ENCODE measurements around the gene NPEPL1.
"Not testable (repeated sequence)": the region's sequence is repeated elsewhere in the genome, so short reads cannot be mapped to it uniquely, and the experiment has no call there.

NPEPL1 gene

GRCh38 chr20:58744836-58745235 is 52.2 kb downstream of the NPEPL1 start:
- DNase-seq: no peak

- DNase-seq: no peak
Measured at GRCh38 chr20:58745391-58745790, 52.8 kb downstream of the NPEPL1 start.

DNA sequence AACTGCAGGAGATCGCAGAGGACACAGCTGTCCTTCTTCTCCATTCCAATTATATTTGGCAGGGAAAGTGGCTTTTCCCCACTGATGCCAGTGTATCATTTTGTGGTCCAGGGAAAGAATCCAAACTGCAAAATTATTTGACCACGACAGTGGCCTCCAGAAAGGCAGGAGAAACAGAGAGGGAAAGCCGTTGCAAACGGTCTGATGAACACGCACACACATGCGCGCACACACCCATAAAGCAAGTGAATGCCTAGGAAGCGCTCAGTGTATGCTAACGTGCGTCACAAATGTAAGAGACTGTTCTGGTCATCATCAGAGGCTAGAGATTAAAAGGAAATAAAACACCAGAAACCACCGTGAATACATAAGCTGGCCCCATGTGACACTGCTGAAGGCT is 54.0 kb downstream of the NPEPL1 start:
- DNase-seq: no peak

DNA sequence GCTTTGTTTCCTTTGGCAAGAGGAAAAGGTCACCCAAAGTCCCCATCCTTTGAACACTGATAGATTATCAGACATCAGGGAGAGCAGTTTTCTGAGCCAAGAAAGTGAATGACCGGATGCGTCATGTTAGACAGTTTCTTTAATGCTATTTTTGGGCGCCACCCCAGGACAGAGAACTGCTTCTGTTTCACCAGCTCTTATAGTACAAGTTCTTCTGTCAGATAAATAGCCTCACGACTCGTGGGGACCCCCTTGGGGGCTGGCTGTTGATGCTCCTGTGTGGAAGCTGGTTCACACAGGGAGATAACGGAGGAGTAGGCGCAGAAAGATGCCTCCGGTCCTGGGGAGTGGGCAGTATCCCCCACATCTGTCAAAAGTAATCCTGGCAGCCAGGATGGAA is 54.6 kb downstream of the NPEPL1 start:
- no peak for DNase-seq

DNA sequence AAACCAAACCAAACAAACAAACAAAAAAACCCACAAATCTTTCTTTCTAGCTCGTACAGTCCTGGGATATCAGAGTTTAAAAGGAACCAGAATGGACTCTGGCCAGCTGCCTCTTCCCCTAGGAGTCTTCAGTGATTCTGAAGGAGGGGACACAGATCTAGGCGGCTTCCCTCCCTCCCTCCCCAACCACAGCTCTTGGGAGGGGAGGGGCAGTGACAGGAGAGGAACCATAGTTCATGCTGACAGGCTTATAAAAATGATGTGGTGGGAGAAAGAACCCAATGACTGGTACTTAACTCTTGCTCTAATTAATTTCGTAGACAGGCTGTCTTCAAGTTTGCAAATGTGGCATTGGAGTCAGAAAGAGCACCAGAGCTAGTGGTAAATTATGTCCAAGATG is 56.0 kb downstream of the NPEPL1 start:
- DNase-seq: no peak

DNA sequence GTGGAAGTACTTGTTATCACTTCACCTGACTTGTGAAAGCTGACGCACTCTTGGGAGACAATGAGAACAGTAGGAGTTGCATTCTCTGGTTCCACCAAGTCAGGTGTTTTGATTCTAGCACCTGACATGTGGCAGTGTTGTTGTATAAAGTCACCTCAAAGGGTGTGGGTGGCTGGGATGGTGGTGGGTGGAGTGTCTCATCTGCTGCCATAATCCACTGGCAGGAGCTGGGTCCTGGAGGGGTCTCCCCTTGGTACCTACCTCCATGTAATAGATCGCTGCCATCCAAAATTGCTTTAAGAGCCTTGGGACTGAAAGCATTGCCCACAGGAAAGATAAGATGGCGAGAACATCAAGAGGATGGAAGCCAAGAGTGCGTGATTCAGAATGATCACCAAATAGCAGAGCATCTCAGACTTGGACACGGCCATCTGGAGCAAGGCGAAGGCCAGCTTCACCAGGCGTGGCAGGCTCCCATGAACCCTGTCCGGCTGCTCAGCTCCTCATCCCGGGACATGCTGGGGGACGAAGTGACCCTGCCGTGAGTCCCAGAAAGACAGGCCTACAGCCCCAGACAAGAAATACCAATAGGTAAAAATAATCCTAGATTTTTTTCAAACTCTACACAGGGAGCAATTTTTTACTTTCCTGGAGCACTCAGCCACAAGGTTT is 56.6 kb downstream of the NPEPL1 start:
- DNase-seq: no peak

- DNase-seq: no peak
Measured at GRCh38 chr20:58749979-58750378, 57.4 kb downstream of the NPEPL1 start.

GRCh38 chr20:58750706-58751105 is 58.1 kb downstream of the NPEPL1 start:
- not testable (repeated sequence) for DNase-seq

DNA sequence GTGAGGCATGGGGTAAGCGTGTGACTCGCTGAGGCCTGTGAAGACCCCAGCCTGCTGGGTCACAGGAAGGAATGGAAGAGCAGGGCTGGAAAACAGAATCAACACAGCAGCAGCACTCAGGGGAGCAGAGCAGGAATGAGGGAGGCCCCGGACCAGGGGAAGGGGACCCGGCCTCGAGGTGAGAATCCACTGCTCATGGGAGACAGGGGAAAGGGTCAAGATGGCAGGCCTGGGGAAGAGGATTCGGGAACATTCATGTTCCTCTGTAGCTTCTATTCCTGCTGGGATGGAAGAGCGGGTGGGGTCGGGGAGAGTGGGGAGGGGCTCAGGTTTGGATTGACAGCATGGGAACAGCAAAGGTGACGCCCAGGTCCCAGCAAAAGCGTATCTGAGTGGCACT is 59.4 kb downstream of the NPEPL1 start:
- DNase-seq: no peak

DNA sequence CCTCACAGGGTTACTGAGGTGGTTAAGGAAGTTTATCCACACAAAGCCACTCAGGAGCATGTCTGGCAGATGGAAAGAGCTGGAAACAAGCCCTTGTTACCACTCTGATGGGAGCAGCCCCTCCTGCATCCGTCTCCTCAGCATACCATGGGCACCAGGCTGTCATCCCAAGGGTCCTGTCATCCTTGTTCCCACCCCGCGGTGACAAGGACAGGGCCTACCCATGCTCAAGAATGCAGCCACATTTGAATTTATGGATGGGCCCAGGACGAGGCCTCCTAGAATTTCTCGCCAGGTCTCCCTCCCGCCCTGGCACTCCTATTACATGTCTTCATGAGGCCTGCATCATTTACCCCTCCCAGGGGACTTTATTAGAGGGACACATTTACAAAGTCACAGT is 60.0 kb downstream of the NPEPL1 start:
- DNase-seq: no peak

DNA sequence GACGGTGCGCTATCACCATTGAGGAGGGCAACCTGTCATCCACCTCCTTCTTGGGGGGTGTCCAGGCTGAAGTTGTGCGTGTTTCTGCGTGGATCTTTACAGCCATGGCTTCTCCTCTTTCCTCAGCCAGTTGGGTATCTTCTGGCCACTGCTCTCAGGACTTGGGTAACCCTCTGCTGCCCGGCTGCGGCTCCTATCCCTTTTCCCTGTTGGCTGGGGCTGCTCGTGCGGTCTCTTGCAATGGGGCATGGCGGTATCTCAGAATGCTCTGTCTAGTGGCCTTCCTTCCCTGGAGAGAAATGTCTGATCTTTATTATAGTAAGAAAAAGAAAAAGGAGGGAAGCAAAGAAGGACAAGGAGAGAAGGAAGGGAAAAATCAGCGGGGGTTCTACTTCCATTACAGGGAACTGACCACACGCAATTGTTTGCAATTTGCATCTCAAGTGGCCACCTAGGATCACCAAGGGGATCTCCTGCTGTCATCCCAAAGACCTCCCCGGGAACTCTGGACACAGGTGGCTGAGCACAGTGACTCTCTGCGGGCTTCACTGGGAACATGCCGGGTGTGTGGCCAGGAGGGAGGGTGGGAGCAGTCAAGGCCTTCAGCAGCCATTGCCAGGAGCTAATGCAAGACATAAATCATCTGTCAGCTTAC is 60.8 kb downstream of the NPEPL1 start:
- no peak for DNase-seq

GRCh38 chr20:58753922-58754551 is 61.4 kb downstream of the NPEPL1 start:
- DNase-seq: no peak

DNA sequence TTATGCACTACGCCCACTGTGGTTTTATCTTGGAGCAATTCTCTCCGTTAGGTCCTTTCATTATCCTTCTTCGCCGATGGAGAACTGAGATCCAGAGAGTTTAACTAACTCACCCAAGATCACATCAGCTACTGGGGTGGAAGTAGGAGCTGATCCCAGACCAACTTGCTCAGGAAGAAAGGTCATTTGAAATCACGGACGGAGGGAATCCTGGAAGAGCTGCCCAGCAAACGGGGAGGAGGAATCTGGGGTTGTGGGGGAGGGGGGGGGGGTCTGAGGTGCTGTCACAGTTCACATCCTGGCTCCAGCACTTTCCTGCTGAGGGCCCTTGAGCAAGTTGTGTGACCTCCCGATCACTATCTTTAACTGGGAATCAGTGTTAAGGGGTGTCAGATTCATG is 62.0 kb downstream of the NPEPL1 start:
- no peak for DNase-seq

GRCh38 chr20:58755062-58755697 is 62.6 kb downstream of the NPEPL1 start:
- no peak for DNase-seq

- no peak for DNase-seq
Measured at GRCh38 chr20:58755766-58756449, 63.3 kb downstream of the NPEPL1 start.

DNA sequence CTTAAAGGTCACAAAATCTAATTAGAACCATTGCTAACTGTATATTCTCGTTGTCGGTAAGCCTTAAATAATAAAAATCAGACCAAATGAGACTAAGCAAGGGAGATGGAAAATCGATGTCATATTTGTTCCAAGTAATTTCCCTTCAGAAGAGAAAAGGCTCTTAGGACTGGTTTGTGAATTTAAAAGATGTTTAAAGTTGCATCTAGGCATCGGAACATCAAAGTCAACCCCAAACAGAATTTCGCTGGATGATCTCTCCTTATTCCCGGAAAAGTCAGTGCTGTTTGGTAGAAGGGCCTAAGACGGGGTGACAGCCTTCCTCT is 63.8 kb downstream of the NPEPL1 start:
- DNase-seq: no peak

- DNase-seq: not testable (repeated sequence)
Measured at GRCh38 chr20:58757647-58758046, 65.0 kb downstream of the NPEPL1 start.

GRCh38 chr20:58759947-58760346 is 67.3 kb downstream of the NPEPL1 start:
- no peak for DNase-seq

DNA sequence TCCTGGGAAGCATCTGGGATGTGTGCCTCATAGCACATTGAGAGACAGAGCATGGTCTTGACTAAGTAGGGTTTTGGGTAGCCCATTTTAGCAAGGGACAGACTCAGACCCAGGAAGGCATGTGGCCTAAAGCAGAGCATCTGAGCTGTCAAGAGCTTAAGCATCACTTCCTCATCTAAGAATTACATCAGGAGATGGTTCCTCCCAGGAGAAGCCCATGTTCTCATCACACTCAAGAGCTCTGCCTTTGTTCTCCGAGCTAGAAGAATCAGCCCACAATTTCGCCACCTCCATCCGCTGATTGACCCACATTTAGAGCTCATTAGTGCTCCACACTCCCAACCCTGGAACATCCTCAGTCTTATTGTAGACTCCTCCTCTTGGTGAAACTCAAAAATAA is 68.3 kb downstream of the NPEPL1 start:
- no peak for DNase-seq

DNA sequence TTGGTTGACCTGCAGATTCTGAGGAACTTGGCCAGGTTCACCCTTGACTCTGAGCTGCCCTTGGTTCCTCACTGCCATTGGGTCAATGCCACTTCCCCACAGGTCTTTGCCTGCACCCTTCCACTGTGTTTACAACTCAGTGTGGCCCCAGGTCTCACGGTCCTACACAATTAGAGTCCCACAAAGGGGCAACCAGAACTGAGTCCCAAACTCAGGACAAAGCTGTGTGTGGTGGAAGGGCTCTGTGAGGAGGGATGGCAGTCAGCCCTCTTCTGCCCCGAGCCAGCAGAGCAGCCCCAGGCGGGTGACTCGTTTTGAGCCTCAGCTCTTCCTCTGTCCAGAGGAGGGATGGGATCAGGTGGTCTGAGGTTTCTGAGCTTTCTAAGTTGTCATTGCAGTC is 69.5 kb downstream of the NPEPL1 start:
- DNase-seq: no peak

- no peak for DNase-seq
Measured at GRCh38 chr20:58763076-58763475, 70.5 kb downstream of the NPEPL1 start.
